ENCODE measurements around the gene ACACA. TPM values are rescaled to one million over a fixed set of nuclear protein-coding genes. Genes with fewer than 3 reads are reported as not detected.

ACACA gene
- total and polyA plus RNA-seq, 9 of the 15 experiments (the other 6 are each of a cell fraction or from before 2014, with no cell fraction given), result 35.9 to 135 (median 88.4) TPM

GRCh38 chr17:37259030-37259735 lies 147.5 kb downstream of the ACACA start:
- Histone ChIP-seq H3K4me3 (no peak overlapping the region), H3K79me2 (ENCODE audit: control insufficient read depth, insufficient read depth, low read length) (no peaks in the 10 kb centered on the region), H3K9ac (ENCODE audit: insufficient read depth in 1 of 2, low read depth in 2 of 2, low read length in 2 of 2) (no peak overlapping the region), H3K36me3 (ENCODE audit: control insufficient read depth, insufficient read depth, low read length) (peaks cover 95% of the 10 kb centered on the region), H3K27me3 (ENCODE audit: control insufficient read depth in 2 of 2, insufficient read depth in 2 of 2, low read length in 2 of 2) (no peaks in the 10 kb centered on the region), H3K4me2 (ENCODE audit: insufficient read depth, low read length) (no peak overlapping the region), H3K9me1 (ENCODE audit: control insufficient read depth, insufficient read depth, low read length) (no peaks in the 10 kb centered on the region), H3K9me3 (replicated peaks; ENCODE audit: control insufficient read depth, insufficient read depth, low read depth, low read length) (no peaks in the 10 kb centered on the region), H4K20me1 (replicated peaks; ENCODE audit: control insufficient read depth, insufficient read depth, low read length) (no peaks in the 10 kb centered on the region), H3K4me1 (replicated peaks in 1 of 2; ENCODE audit: control insufficient read depth in 2 of 2, insufficient read depth in 2 of 2, low read length in 2 of 2) (no peaks in the 10 kb centered on the region; a peak in 1 of 5 replicates), H2AFZ (ENCODE audit: low read depth, low read length) (no peak overlapping the region), H3K27ac (ENCODE audit: extremely low read depth, low read depth, low read length) (no peak overlapping the region)
- ChIA-PET POLR2A (interaction anchor here (0.9 to 1.3 kb wide), 2 partner anchors 8 to 10 kb away, joined by 3 to 4 read pairs; no protein-coding TSS in a partner anchor), CTCF (ENCODE audit: low intra/inter-chr PET ratio) (no interaction called here)
- TF ChIP-seq POLR2AphosphoS2 (IDR thresholded peaks at IDR 0.05; ENCODE audit: low read length) (0 out of 2 replicates have a peak, but pooled peaks have one; percentile 49), PURB (CRISPR knock-in tag; IDR thresholded peaks at IDR 0.05; ENCODE audit: low read depth) (no peak), ZNF584 (CRISPR knock-in tag; IDR thresholded peaks at IDR 0.05; ENCODE audit: low read depth) (no peak), U2AF2 (optimal IDR thresholded peaks at IDR 0.05; ENCODE audit: low read depth, low read length) (no peak), ATF4 (CRISPR knock-in tag; IDR thresholded peaks at IDR 0.05) (no peak), FOSL1 (tag; conservative IDR thresholded peaks at IDR 0.05) (0 out of 2 replicates have a peak, but pooled peaks have one; percentile 30)
- DNase-seq (ENCODE audit: extremely low read depth in 1 of 4, low spot score in 3 of 4), result peak in 1 of 4 experiments; percentile 15
- intact Hi-C loops (cut with micrococcal nuclease), result no loop called here
- in situ Hi-C loops (cut with MboI), result no loop called here
- ATAC-seq, result no peak
- FAIRE-seq, result no peak
- BruUV-seq (replicated peaks), result no TSS peak
- 67% methylated on average over 3 of the region's 3 CpGs for WGBS (ENCODE audit: insufficient coverage, low coverage, missing lambda C conversion rate)

Measured in K562 (cell line).